ENCODE measurements around the gene AFP. TPM values are rescaled to one million over a fixed set of nuclear protein-coding genes. Genes with fewer than 3 reads are reported as not detected.

AFP gene
- total RNA-seq, 1 donor from 2014 or later, result not detected

GRCh38 chr4:73505567-73505966, 69.5 kb downstream of the AFP start:
- no peak for ATAC-seq
- DNase-seq, result no peak
- intact Hi-C loops (cut with micrococcal nuclease), result no loop called here

Other genes starting within 250 kb of the AFP start
- 53.3 TPM for gene ANKRD17, start 177.4 kb upstream of the AFP start, total RNA-seq
- not detected for gene ALB, start 31.9 kb upstream of the AFP start, total RNA-seq
- not detected for gene AFM, start 45.5 kb downstream of the AFP start, total RNA-seq
- not detected for gene RASSF6, start 184.2 kb downstream of the AFP start, total RNA-seq

All from left ventricle myocardium superior (tissue), 1 donor.